Activated CD8-positive, alpha-beta T cell treated with anti-CD3 and anti-CD28 coated beads for 36 hours (primary cell): ENCODE data around the gene SLC27A3. TPM values are rescaled to one million over a fixed set of nuclear protein-coding genes. Genes with fewer than 3 reads are reported as not detected.

Experiments used
- ATAC-seq: fragments of 200-7000 bp; cut with Tn5 transposase; one replicate; pipeline ENCODE4 v1.10.0; 2021; ENCODE audit warnings: mild to moderate bottlenecking, moderate library complexity
- CTCF ChIA-PET: fragments of 350-600 bp; sonication (Branson Sonifier 250); formaldehyde crosslinking; loops from one replicate; lab custom pipeline; 2021; ENCODE audit warnings: antibody characterized with exemption; lab: Charles Lee
- POLR2A ChIA-PET: fragments of 350-600 bp; sonication (Branson Sonifier 250); formaldehyde crosslinking; loops from one replicate; lab custom pipeline; 2021; ENCODE audit warnings: antibody characterized with exemption; lab: Charles Lee
- DNase-seq: peaks from one replicate; pipeline ENCODE4 v3.0.0-alpha.2; 2020
- H3K27ac Mint-ChIP-seq: one replicate; pipeline ENCODE4 v1.8.0; 2021; ENCODE audit warnings: mild to moderate bottlenecking, mixed read lengths
- H3K27me3 Mint-ChIP-seq: one replicate; pipeline ENCODE4 v1.8.0; 2021; ENCODE audit warnings: mixed read lengths
- H3K36me3 Mint-ChIP-seq: one replicate; pipeline ENCODE4 v1.8.0; 2021; ENCODE audit warnings: low read depth, mixed read lengths
- H3K4me1 Mint-ChIP-seq: one replicate; pipeline ENCODE4 v1.8.0; 2021; ENCODE audit warnings: low read depth, mixed read lengths
- H3K4me3 Mint-ChIP-seq: one replicate; pipeline ENCODE4 v1.8.0; 2021; ENCODE audit warnings: mild to moderate bottlenecking, moderate library complexity, mixed read lengths
- H3K9me3 Mint-ChIP-seq: one replicate; pipeline ENCODE4 v1.8.0; 2021; ENCODE audit warnings: mixed read lengths
- intact Hi-C: fragments of 100-400 bp; cut with micrococcal nuclease; formaldehyde crosslinking; loops from one replicate; pipeline ENCODE4 v1.10.0; 2022
- total RNA-seq, 2 experiments: library from RNA; stranded (reverse); gene quantifications; one replicate each; pipeline ENCODE4 v1.2.3, GENCODE V29; 2021
- TF ChIP-seq, protein P1 (sequence below): fragments of 200-600 bp; IDR thresholded peaks from one replicate; pipeline ENCODE4 v1.8.0; 2022; ENCODE audit warnings: antibody characterized with exemption, mild to moderate bottlenecking

Gene SLC27A3
- total RNA-seq, 2 experiments from 2014 or later: 7.2 to 10.0 TPM

DNA sequence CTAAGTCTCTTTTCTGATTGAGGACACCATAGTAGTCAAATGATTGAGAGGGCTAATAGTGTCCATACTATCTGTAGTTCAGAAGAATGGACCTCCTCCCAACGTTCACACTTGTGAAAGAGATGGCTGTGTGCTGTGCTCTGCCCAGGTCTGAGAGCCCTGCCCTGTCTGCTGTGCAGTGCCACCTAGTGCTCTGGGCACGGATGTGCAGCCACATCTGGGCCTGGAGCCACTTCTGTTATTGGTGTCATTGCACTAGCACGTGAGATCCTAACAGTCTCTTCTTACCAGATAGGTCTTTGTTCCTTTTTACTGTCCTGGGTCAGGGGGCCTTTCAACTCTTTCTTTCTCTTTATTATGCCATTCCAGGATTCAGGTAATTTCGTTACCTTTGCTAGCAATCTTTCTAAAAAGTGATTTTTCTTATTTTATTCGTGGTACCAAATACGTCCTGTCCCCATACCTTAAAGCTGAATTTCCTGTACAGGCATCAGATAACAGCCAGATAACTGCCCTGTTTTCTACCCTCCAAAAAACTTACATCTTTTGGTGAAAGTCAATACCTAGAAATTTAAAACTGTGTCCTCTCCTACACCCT, 25.7 kb upstream of the SLC27A3 start:
- H3K36me3 Mint-ChIP-seq: peaks cover 50% of the 10 kb centered on the region
- peak; percentile 100 for ATAC-seq

DNA sequence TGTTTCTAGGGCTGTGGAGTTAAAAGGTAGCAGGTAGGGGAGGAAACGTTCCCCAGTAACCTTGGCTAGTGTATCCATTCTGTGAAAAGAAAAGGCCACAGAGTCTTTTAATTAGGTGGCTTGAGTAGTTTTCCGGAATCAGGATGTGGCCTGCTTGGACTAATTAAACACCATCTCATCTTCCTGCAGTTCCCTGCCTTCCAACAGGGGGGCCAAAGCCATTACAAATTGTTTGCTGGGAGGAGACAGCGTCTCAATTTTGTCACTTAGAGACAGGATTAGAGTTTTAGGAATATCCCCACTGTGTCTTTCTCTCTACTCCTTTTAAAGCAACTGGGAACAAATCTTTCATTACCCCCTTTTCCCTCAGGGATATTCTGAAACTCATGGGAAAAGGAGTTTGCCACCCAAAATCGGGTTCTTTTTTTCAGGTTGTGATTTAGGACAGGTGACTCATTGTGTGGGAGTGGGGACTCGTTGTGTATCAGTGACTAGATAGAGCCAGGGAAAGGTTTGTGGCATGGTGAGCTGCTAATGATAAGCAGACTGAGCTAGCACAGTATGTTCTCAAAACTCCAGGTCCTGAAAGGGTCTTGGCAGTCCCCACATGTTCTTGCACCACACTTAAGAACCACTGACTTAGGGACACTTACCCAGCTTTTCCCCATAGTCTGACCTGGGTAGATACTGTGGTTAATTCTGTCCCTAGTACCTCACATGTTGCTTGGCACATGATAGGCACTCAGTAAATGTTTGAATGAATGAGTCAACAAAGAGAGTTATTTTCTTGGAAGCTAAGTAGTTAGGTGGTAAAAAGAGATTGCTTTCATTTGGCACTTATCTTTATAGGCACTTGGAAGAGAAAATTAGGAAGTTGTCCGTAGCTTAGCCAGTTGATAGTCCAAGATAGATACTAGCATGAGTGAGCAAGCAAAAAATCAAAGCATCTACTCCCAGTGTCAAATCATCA, 24.9 kb upstream of the SLC27A3 start:
- TF ChIP-seq, protein P1, sequence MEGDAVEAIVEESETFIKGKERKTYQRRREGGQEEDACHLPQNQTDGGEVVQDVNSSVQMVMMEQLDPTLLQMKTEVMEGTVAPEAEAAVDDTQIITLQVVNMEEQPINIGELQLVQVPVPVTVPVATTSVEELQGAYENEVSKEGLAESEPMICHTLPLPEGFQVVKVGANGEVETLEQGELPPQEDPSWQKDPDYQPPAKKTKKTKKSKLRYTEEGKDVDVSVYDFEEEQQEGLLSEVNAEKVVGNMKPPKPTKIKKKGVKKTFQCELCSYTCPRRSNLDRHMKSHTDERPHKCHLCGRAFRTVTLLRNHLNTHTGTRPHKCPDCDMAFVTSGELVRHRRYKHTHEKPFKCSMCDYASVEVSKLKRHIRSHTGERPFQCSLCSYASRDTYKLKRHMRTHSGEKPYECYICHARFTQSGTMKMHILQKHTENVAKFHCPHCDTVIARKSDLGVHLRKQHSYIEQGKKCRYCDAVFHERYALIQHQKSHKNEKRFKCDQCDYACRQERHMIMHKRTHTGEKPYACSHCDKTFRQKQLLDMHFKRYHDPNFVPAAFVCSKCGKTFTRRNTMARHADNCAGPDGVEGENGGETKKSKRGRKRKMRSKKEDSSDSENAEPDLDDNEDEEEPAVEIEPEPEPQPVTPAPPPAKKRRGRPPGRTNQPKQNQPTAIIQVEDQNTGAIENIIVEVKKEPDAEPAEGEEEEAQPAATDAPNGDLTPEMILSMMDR: no peak
- Mint-ChIP-seq H3K9me3 (no peaks in the 10 kb centered on the region), H3K36me3 (peaks cover 52% of the 10 kb centered on the region), H3K27me3 (no peaks in the 10 kb centered on the region), H3K4me1 (peaks cover 5% of the 10 kb centered on the region), H3K4me3 (no peak overlapping the region), H3K27ac (no peak overlapping the region)
- ATAC-seq: no peak
- CTCF ChIA-PET: interaction anchor here (0.8 to 5.2 kb wide), 10 partner anchors 14 to 351 kb away, joined by 3 to 40 read pairs (median 4); partner anchors contain the start of genes ILF2, INTS3, NPR1 and SLC27A3
- intact Hi-C loops: no loop called here
- POLR2A ChIA-PET: interaction anchor here (1.1 to 1.2 kb wide), 2 partner anchors 21 to 71 kb away, joined by 3 read pairs; no protein-coding TSS in a partner anchor
- DNase-seq: no peak

More for the DNA sequence above, 25.7 kb upstream of the SLC27A3 start:
- H3K27me3 Mint-ChIP-seq: no peaks in the 10 kb centered on the region
- ChIA-PET CTCF (interaction anchor here (0.8 to 5.2 kb wide), 9 partner anchors 10 to 351 kb away, joined by 3 to 40 read pairs (median 5); partner anchors contain the start of genes ILF2, INTS3, NPR1 and SLC27A3), POLR2A (interaction anchor here (1.2 kb wide), 1 partner anchor 70 kb away, joined by 3 read pairs; no protein-coding TSS in a partner anchor)
- peaks cover 5% of the 10 kb centered on the region for H3K4me1 Mint-ChIP-seq
- no peaks in the 10 kb centered on the region for H3K9me3 Mint-ChIP-seq
- intact Hi-C loops: loop anchor here (5.0 kb wide), 2 partner anchors 72 to 237 kb away; partner anchors contain the start of gene NPR1
- peak; percentile 86 for DNase-seq
- no peak overlapping the region for H3K4me3 Mint-ChIP-seq
- TF ChIP-seq, protein P1: peak; percentile 91
- no peak overlapping the region for H3K27ac Mint-ChIP-seq

DNA sequence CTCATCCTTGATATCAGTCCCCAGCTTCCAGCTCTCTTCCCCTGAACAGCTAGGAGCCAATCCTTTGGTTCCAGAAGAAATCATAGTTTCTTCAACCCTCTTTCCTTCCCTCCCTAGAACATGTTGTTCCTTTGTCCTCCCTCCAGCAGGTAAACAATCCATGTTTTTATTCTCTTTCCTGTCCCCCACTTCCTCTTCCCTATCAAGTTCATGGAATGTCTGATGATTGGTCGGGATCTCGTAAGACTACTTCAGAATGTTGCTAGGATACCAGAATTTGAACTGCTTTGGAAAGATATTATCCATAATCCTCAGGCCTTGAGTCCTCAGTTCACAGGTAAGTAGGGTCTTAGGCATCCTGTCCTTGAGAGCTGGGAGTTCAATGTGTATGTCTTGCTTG, 23.1 kb upstream of the SLC27A3 start:
- H3K36me3 Mint-ChIP-seq: peaks cover 53% of the 10 kb centered on the region
- TF ChIP-seq, protein P1: no peak
- no peak for DNase-seq
- peaks cover 5% of the 10 kb centered on the region for H3K4me1 Mint-ChIP-seq
- ChIA-PET CTCF (interaction anchor here (1.5 to 5.2 kb wide), 2 partner anchors 74 to 241 kb away, joined by 5 to 40 read pairs; partner anchors contain the start of gene NPR1), POLR2A (interaction anchor here (0.6 to 1.3 kb wide), 4 partner anchors 12 to 221 kb away, joined by 3 to 4 read pairs (median 3); no protein-coding TSS in a partner anchor)
- ATAC-seq: no peak
- intact Hi-C loops: no loop called here
- no peak overlapping the region for H3K27ac Mint-ChIP-seq
- H3K27me3 Mint-ChIP-seq: no peaks in the 10 kb centered on the region
- H3K4me3 Mint-ChIP-seq: no peak overlapping the region
- no peaks in the 10 kb centered on the region for H3K9me3 Mint-ChIP-seq

DNA sequence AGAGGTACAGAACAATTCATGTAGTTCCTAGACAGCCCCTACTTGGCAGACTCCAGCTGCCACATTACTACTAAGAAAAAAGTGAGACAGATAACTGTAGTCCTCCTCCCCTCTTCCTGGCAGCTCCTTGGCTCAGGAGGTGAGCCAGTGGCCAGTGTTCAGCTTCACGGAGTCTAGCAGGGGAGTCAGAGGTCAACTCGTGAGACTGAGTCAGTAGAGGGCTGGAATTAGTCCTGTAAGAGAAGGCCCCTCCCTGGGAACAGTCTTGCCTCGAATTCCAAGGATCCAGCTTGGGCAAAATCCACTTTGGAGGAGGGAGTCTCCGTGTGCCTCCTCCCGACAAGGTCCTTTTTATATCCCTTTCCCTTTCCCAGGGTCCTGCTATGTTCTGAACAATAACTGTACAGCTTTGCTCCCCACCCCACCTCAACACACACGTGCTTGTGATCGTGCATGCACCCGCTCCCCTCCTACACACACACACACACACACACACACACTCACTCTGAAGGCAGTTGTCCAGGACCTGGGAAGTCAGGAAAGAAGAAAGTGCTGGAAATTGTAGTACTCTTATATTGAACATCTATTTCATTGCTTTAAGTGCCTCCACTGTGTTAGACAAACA, 22.5 kb upstream of the SLC27A3 start:
- no peak for DNase-seq
- no peak overlapping the region for H3K4me3 Mint-ChIP-seq
- H3K36me3 Mint-ChIP-seq: peaks cover 51% of the 10 kb centered on the region
- CTCF ChIA-PET: interaction anchor here (1.5 to 5.2 kb wide), 2 partner anchors 75 to 242 kb away, joined by 5 to 40 read pairs; partner anchors contain the start of gene NPR1
- no peak overlapping the region for H3K27ac Mint-ChIP-seq
- no peaks in the 10 kb centered on the region for H3K27me3 Mint-ChIP-seq
- TF ChIP-seq, protein P1: no peak
- ATAC-seq: no peak
- peaks cover 5% of the 10 kb centered on the region for H3K4me1 Mint-ChIP-seq
- intact Hi-C loops: no loop called here
- POLR2A ChIA-PET: interaction anchor here (0.9 to 1.3 kb wide), 4 partner anchors 11 to 221 kb away, joined by 3 read pairs; partner anchors contain the start of gene NPR1
- H3K9me3 Mint-ChIP-seq: no peaks in the 10 kb centered on the region
